ENCODE data around the gene INSYN2B.

Gene INSYN2B

DNA sequence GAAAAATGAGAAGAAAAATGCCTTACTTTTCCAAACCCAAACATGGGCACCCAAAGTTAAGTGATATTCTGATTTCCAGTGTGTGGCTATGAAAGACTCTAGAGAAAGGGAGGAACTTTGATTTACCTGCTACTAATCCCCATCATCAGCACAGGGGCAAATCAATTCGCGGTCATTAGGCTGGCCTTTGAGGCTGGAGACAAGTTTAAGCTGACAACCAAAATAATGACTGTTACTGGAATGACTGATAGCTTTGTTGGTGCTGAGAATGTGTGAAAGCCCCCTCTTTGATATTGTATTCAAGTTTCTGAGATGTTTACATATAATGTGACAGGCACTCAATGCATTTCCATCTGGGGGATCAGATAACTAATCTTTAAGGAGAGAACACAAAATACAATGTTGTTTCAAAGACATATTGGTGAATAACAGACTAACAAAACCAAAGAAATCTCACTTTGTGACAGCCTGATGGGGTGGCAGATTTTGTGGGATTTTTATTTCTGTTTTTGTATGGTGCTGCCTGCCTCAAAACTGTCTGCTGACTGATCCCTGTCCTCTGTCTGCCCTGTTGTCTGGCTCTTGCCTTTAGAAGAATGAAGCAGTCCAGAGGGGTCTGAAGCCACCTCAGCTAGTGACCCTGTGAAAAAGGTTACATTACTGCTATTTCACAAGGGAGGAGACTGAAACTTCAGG is 12.6 kb upstream of the INSYN2B start:
- Histone ChIP-seq H3K4me3 (ENCODE audit: insufficient read length, low read depth) (no peak overlapping the region), H3K27me3 (ENCODE audit: insufficient read depth, insufficient read length) (no peaks in the 10 kb centered on the region), H3K4me1 (ENCODE audit: insufficient read depth, insufficient read length) (no peaks in the 10 kb centered on the region), H3K9ac (ENCODE audit: insufficient read length, low read depth) (no peak overlapping the region), H3K36me3 (ENCODE audit: insufficient read depth, insufficient read length, low read length) (no peaks in the 10 kb centered on the region), H3K9me3 (ENCODE audit: insufficient read depth, low read length) (no peaks in the 10 kb centered on the region)
- TF ChIP-seq ZNF274 (IDR thresholded peaks at IDR 0.05; ENCODE audit: low read depth, low read length), result no peak
- no peak for TF ChIP-seq YY1 (IDR thresholded peaks at IDR 0.05; ENCODE audit: insufficient read depth, insufficient read length)
- TF ChIP-seq SUZ12 (IDR thresholded peaks at IDR 0.05; ENCODE audit: extremely low read depth, insufficient read depth, insufficient read length), result no peak
- no peak for DNase-seq (ENCODE audit: low read depth, low spot score)

GRCh38 chr5:169991115-169991869 is 11.0 kb upstream of the INSYN2B start:
- TF ChIP-seq ZNF274 (IDR thresholded peaks at IDR 0.05; ENCODE audit: low read depth, low read length), result no peak
- no peak for TF ChIP-seq SUZ12 (IDR thresholded peaks at IDR 0.05; ENCODE audit: extremely low read depth, insufficient read depth, insufficient read length)
- no peak for TF ChIP-seq YY1 (IDR thresholded peaks at IDR 0.05; ENCODE audit: insufficient read depth, insufficient read length)
- H3K9ac ChIP-seq (ENCODE audit: insufficient read length, low read depth), result no peak overlapping the region
- H3K4me1 ChIP-seq (ENCODE audit: insufficient read depth, insufficient read length), result no peaks in the 10 kb centered on the region
- no peaks in the 10 kb centered on the region for H3K36me3 ChIP-seq (ENCODE audit: insufficient read depth, insufficient read length, low read length)
- H3K4me3 ChIP-seq (ENCODE audit: insufficient read length, low read depth), result no peak overlapping the region
- no peak for DNase-seq (ENCODE audit: low read depth, low spot score)
- no peaks in the 10 kb centered on the region for H3K27me3 ChIP-seq (ENCODE audit: insufficient read depth, insufficient read length)
- no peaks in the 10 kb centered on the region for H3K9me3 ChIP-seq (ENCODE audit: insufficient read depth, low read length)

- TF ChIP-seq ZNF274 (IDR thresholded peaks at IDR 0.05; ENCODE audit: low read depth, low read length) (no peak), SUZ12 (IDR thresholded peaks at IDR 0.05; ENCODE audit: extremely low read depth, insufficient read depth, insufficient read length) (no peak), YY1 (IDR thresholded peaks at IDR 0.05; ENCODE audit: insufficient read depth, insufficient read length) (no peak)
- Histone ChIP-seq H3K4me1 (ENCODE audit: insufficient read depth, insufficient read length) (no peaks in the 10 kb centered on the region), H3K27me3 (ENCODE audit: insufficient read depth, insufficient read length) (no peaks in the 10 kb centered on the region), H3K9ac (ENCODE audit: insufficient read length, low read depth) (no peak overlapping the region), H3K36me3 (ENCODE audit: insufficient read depth, insufficient read length, low read length) (no peaks in the 10 kb centered on the region), H3K4me3 (ENCODE audit: insufficient read length, low read depth) (no peak overlapping the region), H3K9me3 (ENCODE audit: insufficient read depth, low read length) (no peaks in the 10 kb centered on the region)
- DNase-seq (ENCODE audit: low read depth, low spot score), result no peak
Measured at GRCh38 chr5:169989365-169989764, 9.1 kb upstream of the INSYN2B start.

DNA sequence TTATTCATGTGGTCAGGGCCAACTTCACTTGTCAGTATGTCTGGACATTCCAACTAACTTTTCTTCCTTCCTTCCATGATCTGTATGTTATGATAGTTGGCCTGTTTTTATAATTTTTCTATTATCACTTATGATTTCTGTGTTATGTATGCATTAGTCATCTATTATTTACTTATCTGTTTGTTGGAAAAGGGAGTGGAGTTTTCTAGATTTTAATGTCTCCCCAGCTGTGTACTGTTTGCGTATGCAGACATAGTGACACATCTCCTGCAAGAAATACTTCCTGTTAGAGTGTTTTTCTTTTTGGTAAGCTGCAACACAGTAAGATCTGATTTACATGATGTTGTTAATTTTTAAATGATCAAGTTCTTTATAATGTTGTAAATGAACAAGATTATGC is 8.7 kb upstream of the INSYN2B start:
- Histone ChIP-seq H3K4me3 (ENCODE audit: insufficient read length, low read depth) (no peak overlapping the region), H3K27me3 (ENCODE audit: insufficient read depth, insufficient read length) (no peaks in the 10 kb centered on the region), H3K4me1 (ENCODE audit: insufficient read depth, insufficient read length) (no peaks in the 10 kb centered on the region), H3K9ac (ENCODE audit: insufficient read length, low read depth) (no peak overlapping the region), H3K36me3 (ENCODE audit: insufficient read depth, insufficient read length, low read length) (no peaks in the 10 kb centered on the region), H3K9me3 (ENCODE audit: insufficient read depth, low read length) (no peaks in the 10 kb centered on the region)
- DNase-seq (ENCODE audit: low read depth, low spot score), result no peak
- TF ChIP-seq SUZ12 (IDR thresholded peaks at IDR 0.05; ENCODE audit: extremely low read depth, insufficient read depth, insufficient read length) (no peak), YY1 (IDR thresholded peaks at IDR 0.05; ENCODE audit: insufficient read depth, insufficient read length) (no peak), ZNF274 (IDR thresholded peaks at IDR 0.05; ENCODE audit: low read depth, low read length) (no peak)

GRCh38 chr5:169988206-169988605 is 7.9 kb upstream of the INSYN2B start:
- DNase-seq (ENCODE audit: low read depth, low spot score), result no peak
- H3K9me3 ChIP-seq (ENCODE audit: insufficient read depth, low read length), result no peaks in the 10 kb centered on the region
- TF ChIP-seq ZNF274 (IDR thresholded peaks at IDR 0.05; ENCODE audit: low read depth, low read length) (no peak), SUZ12 (IDR thresholded peaks at IDR 0.05; ENCODE audit: extremely low read depth, insufficient read depth, insufficient read length) (no peak), YY1 (IDR thresholded peaks at IDR 0.05; ENCODE audit: insufficient read depth, insufficient read length) (no peak)
- H3K36me3 ChIP-seq (ENCODE audit: insufficient read depth, insufficient read length, low read length), result no peaks in the 10 kb centered on the region
- H3K4me3 ChIP-seq (ENCODE audit: insufficient read length, low read depth), result no peak overlapping the region
- H3K4me1 ChIP-seq (ENCODE audit: insufficient read depth, insufficient read length), result no peaks in the 10 kb centered on the region
- no peaks in the 10 kb centered on the region for H3K27me3 ChIP-seq (ENCODE audit: insufficient read depth, insufficient read length)
- no peak overlapping the region for H3K9ac ChIP-seq (ENCODE audit: insufficient read length, low read depth)

DNA sequence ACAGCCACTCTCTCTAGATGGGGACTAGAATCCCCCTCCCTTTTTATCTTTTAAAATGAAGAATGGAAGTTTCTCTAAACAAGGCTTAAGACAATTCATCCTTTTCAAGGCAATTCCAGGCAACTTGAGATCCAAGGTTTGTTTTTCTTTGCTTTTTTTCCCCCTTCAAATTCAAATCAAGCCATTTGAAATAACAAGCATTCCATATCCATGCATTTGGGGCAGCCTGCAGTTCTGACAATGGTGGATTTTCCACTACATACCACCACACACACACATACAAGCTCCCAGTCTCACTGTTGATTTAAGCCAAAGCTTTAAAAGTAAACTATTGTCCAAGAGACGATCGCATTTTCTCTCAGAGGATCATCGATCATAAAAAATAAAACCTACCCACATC is 424 bp downstream of the INSYN2B start:
- Histone ChIP-seq H3K27me3 (ENCODE audit: insufficient read depth, insufficient read length) (no peaks in the 10 kb centered on the region), H3K4me1 (ENCODE audit: insufficient read depth, insufficient read length) (no peaks in the 10 kb centered on the region), H3K36me3 (ENCODE audit: insufficient read depth, insufficient read length, low read length) (no peaks in the 10 kb centered on the region), H3K9me3 (ENCODE audit: insufficient read depth, low read length) (no peaks in the 10 kb centered on the region), H3K9ac (ENCODE audit: insufficient read length, low read depth) (peak overlapping the region; percentile 39), H3K4me3 (ENCODE audit: insufficient read length, low read depth) (peak overlapping the region; percentile 12)
- no peak for DNase-seq (ENCODE audit: low read depth, low spot score)
- TF ChIP-seq SUZ12 (IDR thresholded peaks at IDR 0.05; ENCODE audit: extremely low read depth, insufficient read depth, insufficient read length) (no peak), YY1 (IDR thresholded peaks at IDR 0.05; ENCODE audit: insufficient read depth, insufficient read length) (no peak), ZNF274 (IDR thresholded peaks at IDR 0.05; ENCODE audit: low read depth, low read length) (no peak)

- H3K9me3 ChIP-seq (ENCODE audit: insufficient read depth, low read length), result no peaks in the 10 kb centered on the region
Measured at GRCh38 chr5:169978714-169979113, 1.6 kb downstream of the INSYN2B start.

More at GRCh38 chr5:169978714-169979113, 1.6 kb downstream of the INSYN2B start:
- no peak for DNase-seq (ENCODE audit: low read depth, low spot score)
- no peak overlapping the region for H3K4me3 ChIP-seq (ENCODE audit: insufficient read length, low read depth)
- TF ChIP-seq ZNF274 (IDR thresholded peaks at IDR 0.05; ENCODE audit: low read depth, low read length) (no peak), SUZ12 (IDR thresholded peaks at IDR 0.05; ENCODE audit: extremely low read depth, insufficient read depth, insufficient read length) (no peak), YY1 (IDR thresholded peaks at IDR 0.05; ENCODE audit: insufficient read depth, insufficient read length) (no peak)
- H3K27me3 ChIP-seq (ENCODE audit: insufficient read depth, insufficient read length), result no peaks in the 10 kb centered on the region
- no peaks in the 10 kb centered on the region for H3K36me3 ChIP-seq (ENCODE audit: insufficient read depth, insufficient read length, low read length)
- H3K9ac ChIP-seq (ENCODE audit: insufficient read length, low read depth), result no peak overlapping the region
- no peaks in the 10 kb centered on the region for H3K4me1 ChIP-seq (ENCODE audit: insufficient read depth, insufficient read length)

Data from NT2/D1 (cell line).